HL-60 (cell line): ENCODE measurements around the gene ELOVL6.
A peak's percentile ranks its signal among the peaks of the same experiment; 100 is the strongest.

Experiments
- DNase-seq, 2 experiments: peaks; one replicate each; pipeline ENCODE4 v3.0.0-alpha.2; 2010 to 2020; ENCODE audit warnings: low read depth in 1 of 2, low spot score in 1 of 2
- H3K27ac ChIP-seq: fragments of 250-450 bp; sonication (Bioruptor Pico); replicated peaks from 2 replicates; pipeline ENCODE4 v1.5.1; 2020; ENCODE audit warnings: mild to moderate bottlenecking, moderate library complexity
- H3K27me3 ChIP-seq: fragments of 250-450 bp; sonication (Bioruptor Pico); 2 replicates; pipeline ENCODE4 v1.5.1; 2021; ENCODE audit warnings: mild to moderate bottlenecking, moderate library complexity; ENCODE audit not compliant: insufficient read depth, poor library complexity, severe bottlenecking
- H3K4me3 ChIP-seq: replicated peaks from 2 replicates; pipeline ENCODE4 v1.5.1; 2011; ENCODE audit warnings: mild to moderate bottlenecking, control low read depth, low read length; ENCODE audit not compliant: insufficient read depth
- GABPA ChIP-seq: IDR thresholded peaks from 2 replicates; pipeline ENCODE4 v1.6.1; 2012; ENCODE audit warnings: low read depth
- POLR2AphosphoS5 ChIP-seq: IDR thresholded peaks from 2 replicates; pipeline ENCODE4 v1.6.1; 2012; ENCODE audit warnings: low read depth
- SPI1 ChIP-seq: IDR thresholded peaks from 2 replicates; pipeline ENCODE4 v1.6.1; 2012; ENCODE audit warnings: low read depth, mild to moderate bottlenecking, borderline replicate concordance
- TF ChIP-seq, protein P1 (sequence below): IDR thresholded peaks from one replicate; pipeline ENCODE4 v1.5.1; 2011; ENCODE audit warnings: low read length, control low read depth, inconsistent platforms; ENCODE audit not compliant: insufficient read depth
- TF ChIP-seq, protein P2 (sequence below): IDR thresholded peaks from 2 replicates; pipeline ENCODE4 v1.6.1; 2012; ENCODE audit warnings: low read depth; ENCODE audit not compliant: insufficient replicate concordance

ELOVL6 gene

DNA sequence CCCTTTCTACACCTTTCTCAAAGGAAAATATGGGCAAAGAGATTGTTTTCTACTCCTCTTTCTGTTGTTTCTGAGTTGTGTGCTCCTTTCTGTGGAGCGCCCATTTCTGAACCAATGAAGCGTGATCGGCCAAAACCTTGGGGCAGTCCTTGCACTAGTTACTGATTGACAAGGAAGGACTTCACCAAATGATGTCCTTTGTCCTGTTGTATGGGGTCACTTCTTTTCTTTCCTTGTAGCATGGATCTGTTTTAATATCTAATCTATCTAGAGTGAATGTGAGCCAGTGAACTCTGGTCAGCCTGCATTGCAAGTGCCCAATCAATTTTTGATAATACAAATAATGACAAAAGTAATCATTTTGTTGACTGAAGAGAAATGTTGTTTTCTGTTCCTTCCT is 191.2 kb downstream of the ELOVL6 start:
- H3K27ac ChIP-seq, result no peak overlapping the region
- no peak overlapping the region for H3K4me3 ChIP-seq
- peaks cover 2% of the 10 kb centered on the region for H3K27me3 ChIP-seq
- no peak for DNase-seq
- TF ChIP-seq, protein P1, sequence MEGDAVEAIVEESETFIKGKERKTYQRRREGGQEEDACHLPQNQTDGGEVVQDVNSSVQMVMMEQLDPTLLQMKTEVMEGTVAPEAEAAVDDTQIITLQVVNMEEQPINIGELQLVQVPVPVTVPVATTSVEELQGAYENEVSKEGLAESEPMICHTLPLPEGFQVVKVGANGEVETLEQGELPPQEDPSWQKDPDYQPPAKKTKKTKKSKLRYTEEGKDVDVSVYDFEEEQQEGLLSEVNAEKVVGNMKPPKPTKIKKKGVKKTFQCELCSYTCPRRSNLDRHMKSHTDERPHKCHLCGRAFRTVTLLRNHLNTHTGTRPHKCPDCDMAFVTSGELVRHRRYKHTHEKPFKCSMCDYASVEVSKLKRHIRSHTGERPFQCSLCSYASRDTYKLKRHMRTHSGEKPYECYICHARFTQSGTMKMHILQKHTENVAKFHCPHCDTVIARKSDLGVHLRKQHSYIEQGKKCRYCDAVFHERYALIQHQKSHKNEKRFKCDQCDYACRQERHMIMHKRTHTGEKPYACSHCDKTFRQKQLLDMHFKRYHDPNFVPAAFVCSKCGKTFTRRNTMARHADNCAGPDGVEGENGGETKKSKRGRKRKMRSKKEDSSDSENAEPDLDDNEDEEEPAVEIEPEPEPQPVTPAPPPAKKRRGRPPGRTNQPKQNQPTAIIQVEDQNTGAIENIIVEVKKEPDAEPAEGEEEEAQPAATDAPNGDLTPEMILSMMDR, result no peak
- TF ChIP-seq SPI1 (no peak), GABPA (no peak)
- TF ChIP-seq, protein P2, sequence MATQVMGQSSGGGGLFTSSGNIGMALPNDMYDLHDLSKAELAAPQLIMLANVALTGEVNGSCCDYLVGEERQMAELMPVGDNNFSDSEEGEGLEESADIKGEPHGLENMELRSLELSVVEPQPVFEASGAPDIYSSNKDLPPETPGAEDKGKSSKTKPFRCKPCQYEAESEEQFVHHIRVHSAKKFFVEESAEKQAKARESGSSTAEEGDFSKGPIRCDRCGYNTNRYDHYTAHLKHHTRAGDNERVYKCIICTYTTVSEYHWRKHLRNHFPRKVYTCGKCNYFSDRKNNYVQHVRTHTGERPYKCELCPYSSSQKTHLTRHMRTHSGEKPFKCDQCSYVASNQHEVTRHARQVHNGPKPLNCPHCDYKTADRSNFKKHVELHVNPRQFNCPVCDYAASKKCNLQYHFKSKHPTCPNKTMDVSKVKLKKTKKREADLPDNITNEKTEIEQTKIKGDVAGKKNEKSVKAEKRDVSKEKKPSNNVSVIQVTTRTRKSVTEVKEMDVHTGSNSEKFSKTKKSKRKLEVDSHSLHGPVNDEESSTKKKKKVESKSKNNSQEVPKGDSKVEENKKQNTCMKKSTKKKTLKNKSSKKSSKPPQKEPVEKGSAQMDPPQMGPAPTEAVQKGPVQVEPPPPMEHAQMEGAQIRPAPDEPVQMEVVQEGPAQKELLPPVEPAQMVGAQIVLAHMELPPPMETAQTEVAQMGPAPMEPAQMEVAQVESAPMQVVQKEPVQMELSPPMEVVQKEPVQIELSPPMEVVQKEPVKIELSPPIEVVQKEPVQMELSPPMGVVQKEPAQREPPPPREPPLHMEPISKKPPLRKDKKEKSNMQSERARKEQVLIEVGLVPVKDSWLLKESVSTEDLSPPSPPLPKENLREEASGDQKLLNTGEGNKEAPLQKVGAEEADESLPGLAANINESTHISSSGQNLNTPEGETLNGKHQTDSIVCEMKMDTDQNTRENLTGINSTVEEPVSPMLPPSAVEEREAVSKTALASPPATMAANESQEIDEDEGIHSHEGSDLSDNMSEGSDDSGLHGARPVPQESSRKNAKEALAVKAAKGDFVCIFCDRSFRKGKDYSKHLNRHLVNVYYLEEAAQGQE, result no peak

DNA sequence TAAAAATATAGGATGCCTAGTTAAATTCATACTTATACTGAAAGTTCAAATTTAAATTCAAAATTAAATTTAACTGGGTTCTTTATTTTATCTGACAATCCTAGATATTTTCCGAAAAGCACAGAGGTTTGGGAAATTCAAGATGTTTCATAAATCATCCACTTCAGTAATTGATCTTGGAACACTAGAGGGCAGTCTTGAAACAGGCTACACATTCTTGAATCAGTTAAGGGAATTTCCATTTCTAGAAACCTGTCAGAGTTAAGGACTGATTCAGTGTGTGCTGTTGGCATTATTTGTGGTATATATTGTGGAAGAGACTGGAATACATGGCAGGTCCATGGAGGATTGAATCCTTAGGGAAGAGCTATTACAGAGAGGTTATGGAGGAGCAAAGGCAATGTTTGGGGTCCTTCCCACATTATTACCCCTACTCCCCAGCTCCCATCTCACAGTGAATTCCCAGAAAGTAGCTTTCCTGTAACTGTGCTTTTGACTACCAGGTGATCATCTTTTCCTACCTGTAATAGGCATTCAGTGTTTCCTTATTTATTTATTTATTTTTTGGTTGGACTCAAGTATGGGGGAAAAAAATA is 192.9 kb downstream of the ELOVL6 start:
- no peaks in the 10 kb centered on the region for H3K27me3 ChIP-seq
- peak; percentile 12 to 13 for DNase-seq
- no peak overlapping the region for H3K4me3 ChIP-seq
- TF ChIP-seq, protein P1, result peak; percentile 61
- no peak for TF ChIP-seq POLR2AphosphoS5
- no peak for TF ChIP-seq SPI1
- H3K27ac ChIP-seq, result no peak overlapping the region

DNA sequence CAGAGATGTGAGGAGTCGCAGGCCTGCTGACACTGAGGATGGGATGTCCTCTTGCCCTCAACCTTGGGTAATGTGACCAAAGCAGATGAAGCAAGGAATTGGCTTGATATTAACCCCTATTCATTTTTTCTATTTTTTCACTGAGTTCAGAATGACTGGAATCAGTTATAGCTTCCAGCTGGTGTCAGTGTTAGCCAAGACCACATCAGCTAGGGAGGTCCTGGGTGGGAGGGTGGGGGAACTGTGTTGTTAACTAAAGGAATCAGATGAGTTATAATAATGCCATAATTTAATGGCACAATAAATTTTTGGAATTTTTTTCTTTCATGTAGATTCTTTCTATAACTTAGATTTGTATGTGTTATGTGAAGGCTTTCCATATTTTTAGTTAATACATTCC is 193.9 kb downstream of the ELOVL6 start:
- H3K27ac ChIP-seq, result no peak overlapping the region
- no peak for DNase-seq
- H3K27me3 ChIP-seq, result no peaks in the 10 kb centered on the region
- H3K4me3 ChIP-seq, result no peak overlapping the region
- TF ChIP-seq, protein P2, result no peak
- TF ChIP-seq GABPA (no peak), SPI1 (no peak), POLR2AphosphoS5 (no peak)
- TF ChIP-seq, protein P1, result no peak
